Measurements from ENCODE around the gene ZNF366. TPM values are rescaled to one million over a fixed set of nuclear protein-coding genes. Genes with fewer than 3 reads are reported as not detected.

Gene ZNF366
- total RNA-seq, 1 donor from 2014 or later = not detected

- TF ChIP-seq CTCF (IDR thresholded peaks at IDR 0.05) = peak; percentile 78
- H3K36me3 Mint-ChIP-seq (ENCODE audit: low read depth) = peaks cover 4% of the 10 kb centered on the region
- H3K27me3 Mint-ChIP-seq (ENCODE audit: low read depth) = no peaks in the 10 kb centered on the region
- H3K27ac Mint-ChIP-seq (ENCODE audit: unreplicated experiment) = peak overlapping the region; percentile 84
- no peak overlapping the region for H3K4me3 Mint-ChIP-seq (ENCODE audit: unreplicated experiment)
- H3K4me1 Mint-ChIP-seq (ENCODE audit: low read depth) = peaks cover 34% of the 10 kb centered on the region
- peaks cover 20% of the 10 kb centered on the region for H3K9me3 Mint-ChIP-seq (ENCODE audit: low read depth)
- no peak for DNase-seq (ENCODE audit: low spot score)
Measured at GRCh38 chr5:72402959-72403628, 104.1 kb downstream of the ZNF366 start.

- no peaks in the 10 kb centered on the region for H3K27me3 Mint-ChIP-seq (ENCODE audit: low read depth)
- peaks cover 39% of the 10 kb centered on the region for H3K4me1 Mint-ChIP-seq (ENCODE audit: low read depth)
- TF ChIP-seq CTCF (IDR thresholded peaks at IDR 0.05) = no peak
- no peak overlapping the region for H3K4me3 Mint-ChIP-seq (ENCODE audit: unreplicated experiment)
- peak overlapping the region; percentile 84 for H3K27ac Mint-ChIP-seq (ENCODE audit: unreplicated experiment)
- no peak for DNase-seq (ENCODE audit: low spot score)
- peaks cover 4% of the 10 kb centered on the region for H3K36me3 Mint-ChIP-seq (ENCODE audit: low read depth)
- H3K9me3 Mint-ChIP-seq (ENCODE audit: low read depth) = peaks cover 20% of the 10 kb centered on the region
Measured at GRCh38 chr5:72402381-72402890, 104.8 kb downstream of the ZNF366 start.

GRCh38 chr5:72400950-72401349, 106.3 kb downstream of the ZNF366 start:
- Mint-ChIP-seq H3K36me3 (ENCODE audit: low read depth) (peaks cover 4% of the 10 kb centered on the region), H3K9me3 (ENCODE audit: low read depth) (peaks cover 20% of the 10 kb centered on the region), H3K27me3 (ENCODE audit: low read depth) (no peaks in the 10 kb centered on the region), H3K4me3 (ENCODE audit: unreplicated experiment) (no peak overlapping the region), H3K27ac (ENCODE audit: unreplicated experiment) (no peak overlapping the region), H3K4me1 (ENCODE audit: low read depth) (peaks cover 39% of the 10 kb centered on the region)
- DNase-seq (ENCODE audit: low spot score) = no peak
- no peak for TF ChIP-seq CTCF (IDR thresholded peaks at IDR 0.05)

- H3K4me1 Mint-ChIP-seq (ENCODE audit: low read depth) = peaks cover 46% of the 10 kb centered on the region
- H3K27me3 Mint-ChIP-seq (ENCODE audit: low read depth) = no peaks in the 10 kb centered on the region
- DNase-seq (ENCODE audit: low spot score) = no peak
- no peak overlapping the region for H3K4me3 Mint-ChIP-seq (ENCODE audit: unreplicated experiment)
- no peak for TF ChIP-seq CTCF (IDR thresholded peaks at IDR 0.05)
- H3K9me3 Mint-ChIP-seq (ENCODE audit: low read depth) = peaks cover 16% of the 10 kb centered on the region
- H3K36me3 Mint-ChIP-seq (ENCODE audit: low read depth) = peaks cover 4% of the 10 kb centered on the region
- H3K27ac Mint-ChIP-seq (ENCODE audit: unreplicated experiment) = peak overlapping the region; percentile 57
Measured at GRCh38 chr5:72397836-72398235, 109.4 kb downstream of the ZNF366 start.

- Mint-ChIP-seq H3K27me3 (ENCODE audit: low read depth) (no peaks in the 10 kb centered on the region), H3K9me3 (ENCODE audit: low read depth) (no peaks in the 10 kb centered on the region), H3K4me1 (ENCODE audit: low read depth) (peaks cover 49% of the 10 kb centered on the region), H3K4me3 (ENCODE audit: unreplicated experiment) (no peak overlapping the region), H3K27ac (ENCODE audit: unreplicated experiment) (no peak overlapping the region), H3K36me3 (ENCODE audit: low read depth) (no peaks in the 10 kb centered on the region)
- DNase-seq (ENCODE audit: low spot score) = no peak
- TF ChIP-seq CTCF (IDR thresholded peaks at IDR 0.05) = peak; percentile 57
Measured at GRCh38 chr5:72394688-72395087, 112.5 kb downstream of the ZNF366 start.
